Osteoblast (primary cell): Measurements from ENCODE around the gene BRSK2. TPM values are rescaled to one million over a fixed set of nuclear protein-coding genes. Genes with fewer than 3 reads are reported as not detected.

Experiments
- DNase-seq: peaks from one replicate; pipeline ENCODE4 v3.0.0; 2011; ENCODE audit warnings: low spot score, mixed read lengths; ENCODE audit not compliant: insufficient read length; ENCODE audit errors: missing footprints
- H2AFZ ChIP-seq: 2 replicates; pipeline ENCODE4 v1.6.0; 2011; ENCODE audit warnings: mild to moderate bottlenecking, low read length
- H3K27ac ChIP-seq: 2 replicates; pipeline ENCODE4 v1.5.1; 2011; ENCODE audit warnings: mild to moderate bottlenecking, low read depth, low read length, moderate library complexity
- H3K27me3 ChIP-seq: 2 replicates; pipeline ENCODE4 v1.6.0; 2012; ENCODE audit warnings: mild to moderate bottlenecking, control low read depth, inconsistent platforms, low read length, moderate library complexity; ENCODE audit not compliant: insufficient read depth
- H3K36me3 ChIP-seq: 2 replicates; pipeline ENCODE4 v1.5.1; 2011; ENCODE audit warnings: mild to moderate bottlenecking, low read length, control low read depth, moderate library complexity; ENCODE audit not compliant: insufficient read depth
- H3K4me1 ChIP-seq: 2 replicates; pipeline ENCODE4 v1.5.1; 2011; ENCODE audit warnings: mild to moderate bottlenecking, low read length, control low read depth, moderate library complexity; ENCODE audit not compliant: insufficient read depth
- H3K4me2 ChIP-seq: 2 replicates; pipeline ENCODE4 v1.6.0; 2011; ENCODE audit warnings: mild to moderate bottlenecking, low read length; ENCODE audit not compliant: insufficient read depth
- H3K4me3 ChIP-seq: fragments of 200-600 bp; sonication (generic); 3 replicates; pipeline ENCODE4 v1.5.1; 2012; ENCODE audit warnings: mild to moderate bottlenecking, low read length, inconsistent platforms; ENCODE audit not compliant: insufficient read depth
- H3K79me2 ChIP-seq: 2 replicates; pipeline ENCODE4 v1.6.0; 2012; ENCODE audit warnings: mild to moderate bottlenecking, low read length, control low read depth, inconsistent platforms; ENCODE audit not compliant: insufficient read depth
- H3K9me3 ChIP-seq: 2 replicates; pipeline ENCODE4 v1.5.1; 2011; ENCODE audit warnings: low read depth, low read length, control low read depth
- H4K20me1 ChIP-seq: 2 replicates; pipeline ENCODE4 v1.6.0; 2012; ENCODE audit warnings: mild to moderate bottlenecking, low read length, control low read depth; ENCODE audit not compliant: insufficient read depth
- CTCF ChIP-seq: IDR thresholded peaks from 2 replicates; pipeline ENCODE4 v1.5.1; 2011; ENCODE audit warnings: mild to moderate bottlenecking, low read depth, low read length, moderate library complexity; ENCODE audit errors: extremely low read depth
- total RNA-seq: library from RNA; depleted of rRNA; stranded (reverse); fragments of >200 nt; gene quantifications from 2 replicates; pipeline ENCODE4 v1.2.3, GENCODE V29; 2012

The BRSK2 gene
- total RNA-seq, 1 donor, result 0.36 TPM

- Histone ChIP-seq H3K9me3 (no peaks in the 10 kb centered on the region), H3K4me3 (no peak overlapping the region), H3K27me3 (no peaks in the 10 kb centered on the region), H4K20me1 (no peaks in the 10 kb centered on the region), H3K4me2 (no peak overlapping the region), H2AFZ (no peak overlapping the region), H3K27ac (no peak overlapping the region), H3K79me2 (no peaks in the 10 kb centered on the region), H3K4me1 (no peaks in the 10 kb centered on the region), H3K36me3 (no peaks in the 10 kb centered on the region)
- DNase-seq, result no peak
- no peak for TF ChIP-seq CTCF
These were observed 35.3 kb downstream of the BRSK2 start for GRCh38 chr11:1425006-1425405.

DNA sequence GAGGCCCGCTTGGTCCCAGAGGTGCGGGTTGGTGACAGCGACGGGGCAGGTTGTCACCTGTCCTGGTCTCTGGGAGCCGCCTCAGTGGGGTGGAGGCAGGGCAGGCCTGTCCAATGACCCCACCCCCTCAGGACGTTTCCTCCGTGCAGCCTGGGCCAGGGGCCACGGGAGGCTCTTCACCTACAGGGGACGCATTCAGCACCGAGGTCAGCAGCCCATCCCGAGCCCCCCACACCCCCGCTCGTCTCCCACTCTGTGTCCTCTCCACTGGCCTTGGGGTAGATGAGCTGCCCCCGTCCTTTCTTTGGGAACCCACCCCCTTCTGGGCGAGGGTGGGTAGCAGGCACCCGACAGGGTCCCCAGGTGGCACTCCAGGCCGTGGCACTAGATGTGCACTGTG is 35.7 kb downstream of the BRSK2 start:
- no peak for TF ChIP-seq CTCF
- Histone ChIP-seq H3K27me3 (no peaks in the 10 kb centered on the region), H3K36me3 (no peaks in the 10 kb centered on the region), H3K79me2 (no peaks in the 10 kb centered on the region), H3K27ac (no peak overlapping the region), H3K9me3 (no peaks in the 10 kb centered on the region), H3K4me1 (no peaks in the 10 kb centered on the region), H2AFZ (no peak overlapping the region), H3K4me3 (no peak overlapping the region), H3K4me2 (no peak overlapping the region), H4K20me1 (no peaks in the 10 kb centered on the region)
- DNase-seq, result no peak

DNA sequence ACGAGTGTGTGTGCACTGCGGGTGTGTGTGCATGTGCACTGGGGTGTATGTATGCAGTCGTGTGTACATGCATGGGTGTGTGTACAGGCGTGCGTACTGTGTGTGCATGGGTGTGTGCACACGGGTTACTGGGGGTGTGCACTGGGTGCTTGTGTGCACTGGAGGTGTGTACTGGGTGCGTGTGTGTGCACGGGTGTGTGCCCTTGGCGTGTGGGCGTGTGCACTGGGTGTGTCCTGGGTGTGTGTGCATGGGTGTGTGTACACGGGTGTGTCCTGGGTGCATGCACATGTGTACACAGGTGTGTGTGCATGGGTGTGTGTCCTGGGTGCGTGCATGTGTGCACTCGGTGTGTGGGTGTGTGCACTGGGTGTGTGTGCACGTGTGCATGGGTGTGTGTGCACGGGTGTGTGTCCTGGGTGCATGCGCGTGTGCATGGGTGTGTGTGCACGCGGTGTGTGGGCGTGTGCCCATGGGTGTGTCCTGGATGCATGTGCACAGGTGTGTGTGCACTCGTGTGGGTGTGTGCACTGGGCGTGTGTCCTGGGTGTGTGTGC is 39.1 kb downstream of the BRSK2 start:
- Histone ChIP-seq H3K27ac (no peak overlapping the region), H3K9me3 (no peaks in the 10 kb centered on the region), H2AFZ (no peak overlapping the region), H3K4me3 (no peak overlapping the region), H3K4me2 (no peak overlapping the region), H3K27me3 (no peaks in the 10 kb centered on the region), H3K4me1 (no peaks in the 10 kb centered on the region), H3K79me2 (no peaks in the 10 kb centered on the region), H3K36me3 (no peaks in the 10 kb centered on the region), H4K20me1 (no peaks in the 10 kb centered on the region)
- TF ChIP-seq CTCF, result no peak
- DNase-seq, result no peak

DNA sequence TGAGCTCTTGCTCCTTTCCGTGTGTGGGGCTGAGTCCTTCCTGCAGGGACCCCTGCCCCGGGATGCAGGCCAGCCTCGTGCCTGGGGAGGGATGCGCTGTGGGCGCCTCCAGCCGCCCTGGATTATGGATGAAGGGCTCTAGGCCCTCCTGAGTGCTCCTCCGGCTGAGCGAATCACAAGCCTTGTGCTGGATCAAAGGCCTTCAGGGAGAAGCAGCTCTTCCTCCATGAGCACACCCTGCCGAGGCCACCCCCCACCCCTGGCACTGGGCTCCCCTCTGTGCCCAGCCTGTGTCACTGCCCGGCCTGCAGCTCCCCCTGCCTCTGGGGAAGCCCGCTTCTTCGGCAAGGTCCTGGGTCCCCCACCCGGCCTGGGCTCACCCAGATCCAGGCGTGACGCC is 43.8 kb downstream of the BRSK2 start:
- Histone ChIP-seq H3K27ac (no peak overlapping the region), H3K36me3 (no peaks in the 10 kb centered on the region), H3K4me1 (no peaks in the 10 kb centered on the region), H3K4me3 (no peak overlapping the region), H3K9me3 (no peaks in the 10 kb centered on the region), H4K20me1 (no peaks in the 10 kb centered on the region), H3K27me3 (no peaks in the 10 kb centered on the region), H3K4me2 (no peak overlapping the region), H2AFZ (no peak overlapping the region), H3K79me2 (no peaks in the 10 kb centered on the region)
- TF ChIP-seq CTCF, result no peak
- DNase-seq, result peak; percentile 84
